SK-N-DZ (cell line): ENCODE results near the gene MELTF.
A peak's percentile ranks its signal among the peaks of the same experiment; 100 is the strongest.

Experiments used
- DNase-seq: peaks from one replicate; pipeline ENCODE4 v3.0.0-alpha.2; 2015; ENCODE audit warnings: low spot score

Gene MELTF

GRCh38 chr3:197027151-197027895 is 2.3 kb downstream of the MELTF start:
- DNase-seq: no peak

DNA sequence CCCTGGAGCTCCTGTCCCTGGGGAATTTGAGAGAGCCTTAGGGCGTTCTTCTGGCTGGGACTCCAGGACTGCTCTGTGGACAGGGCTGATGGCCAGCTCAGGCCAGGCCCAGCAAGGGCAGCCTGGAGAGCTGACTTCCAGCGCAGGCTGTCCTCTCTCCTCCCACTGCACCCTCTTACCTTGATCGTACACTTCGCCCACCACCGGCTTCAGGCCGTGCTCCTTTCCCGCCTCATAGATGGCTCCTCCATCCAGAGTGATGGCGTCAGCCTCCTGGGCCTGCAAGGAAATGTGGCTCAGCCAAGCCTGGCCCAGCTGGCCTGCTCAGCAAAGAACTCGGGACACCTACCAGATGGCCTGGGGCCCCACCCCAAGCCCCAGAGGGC is 3.1 kb downstream of the MELTF start:
- DNase-seq: peak; percentile 63

DNA sequence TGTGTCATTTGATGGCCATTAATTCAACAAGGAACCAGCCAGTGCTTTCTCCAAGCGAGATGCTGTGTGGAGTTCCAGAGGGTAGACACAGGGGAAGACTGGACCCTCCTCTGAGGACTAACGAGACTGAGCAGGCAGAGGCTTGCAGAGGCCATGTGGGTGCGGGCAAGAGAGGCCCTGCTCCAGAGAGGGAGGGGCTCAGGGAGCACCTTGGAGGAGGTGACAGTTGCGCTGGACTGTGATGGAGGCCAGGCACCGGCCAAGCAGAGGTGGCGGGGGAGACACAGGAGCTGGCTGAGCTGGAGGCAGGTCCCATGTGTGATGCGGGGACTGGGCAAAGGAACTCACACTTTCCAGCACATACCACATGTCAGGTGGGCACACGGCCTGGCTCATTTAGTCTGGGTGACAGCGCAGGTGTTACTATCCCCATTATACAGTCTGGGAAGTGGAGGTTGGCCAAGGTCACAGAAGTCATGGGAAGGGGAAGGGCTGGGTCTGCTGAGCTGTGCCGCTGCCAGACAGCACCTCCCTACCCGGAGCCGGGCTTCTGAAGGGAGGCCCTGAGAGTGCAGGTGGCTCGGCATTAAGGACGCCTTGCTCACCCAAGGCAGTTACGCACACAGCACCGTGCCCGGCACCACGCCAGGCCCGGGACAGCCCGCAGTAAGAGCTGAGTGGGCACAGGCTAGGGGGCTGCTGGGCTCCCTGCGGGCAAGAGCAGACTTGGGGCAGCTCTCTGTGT is 3.7 kb downstream of the MELTF start:
- peak; percentile 75 for DNase-seq

- no peak for DNase-seq
Observed at GRCh38 chr3:197024881-197025735, 4.5 kb downstream of the MELTF start.

DNA sequence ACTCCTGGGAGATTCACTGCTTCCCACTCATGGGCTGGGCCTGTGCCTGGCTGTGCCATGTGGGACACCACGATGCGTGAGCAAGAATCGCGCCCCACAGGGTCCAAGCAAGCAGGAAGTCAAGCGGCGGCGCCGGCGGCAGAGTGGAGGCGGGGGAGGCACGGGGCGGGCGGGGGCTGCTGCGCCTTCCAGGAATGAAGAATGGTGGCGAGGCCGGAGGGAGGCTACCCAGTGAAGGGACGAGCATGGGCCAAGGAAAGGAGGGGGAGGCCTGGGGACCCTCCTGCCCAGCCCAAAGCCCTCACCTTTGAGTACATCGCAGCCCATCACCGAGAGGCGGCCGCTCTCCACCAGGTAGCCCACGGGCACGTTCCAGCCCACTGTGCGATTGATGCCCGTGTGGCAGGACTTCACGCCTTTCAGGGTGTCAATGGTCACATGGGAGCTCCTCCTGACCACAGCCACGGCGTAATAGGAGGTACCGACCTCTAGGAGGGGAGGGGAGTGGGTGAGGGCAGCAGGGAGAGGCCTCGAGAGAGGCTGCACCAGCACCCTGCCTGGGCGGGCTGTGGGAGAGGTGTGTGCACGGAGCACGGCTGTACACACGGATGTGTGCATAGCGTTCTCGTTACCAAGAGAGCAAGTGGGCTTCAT is 5.5 kb downstream of the MELTF start:
- DNase-seq: no peak

DNA sequence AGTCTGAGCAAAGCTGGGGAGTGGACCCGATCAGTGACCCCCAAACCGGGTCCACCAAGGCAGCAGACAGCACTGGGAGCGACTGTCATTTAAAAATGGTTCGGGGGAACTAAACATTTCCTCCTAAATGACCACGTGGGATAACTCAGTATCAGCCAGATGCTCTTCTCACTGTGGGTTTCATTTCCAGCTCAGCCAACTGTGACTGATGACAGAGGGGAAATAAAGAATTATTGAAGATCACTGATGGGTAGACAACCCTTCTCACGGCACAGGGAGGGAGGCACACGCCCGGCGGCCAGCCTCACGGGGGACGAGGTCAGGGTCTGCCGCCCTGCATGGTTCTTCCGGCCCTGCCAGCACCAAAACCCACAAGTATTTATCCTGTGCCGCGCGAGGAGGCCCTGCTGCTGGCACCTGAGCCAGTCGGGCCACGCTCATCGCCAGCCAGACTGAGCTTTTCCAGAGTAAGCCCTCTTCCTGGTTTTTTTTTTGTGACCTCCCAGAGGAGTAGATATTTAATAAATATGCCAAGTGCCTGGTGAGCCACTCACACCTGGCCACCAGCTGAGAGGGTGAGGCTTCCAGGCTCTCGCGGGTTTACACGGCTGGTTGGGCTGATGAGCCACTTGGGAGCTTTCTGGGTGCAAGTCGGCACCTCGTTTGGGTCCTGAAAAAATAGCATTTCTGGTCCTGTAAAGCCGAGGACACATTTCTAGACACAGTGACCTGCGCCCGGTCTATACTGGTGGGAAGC is 6.2 kb downstream of the MELTF start:
- no peak for DNase-seq

DNA sequence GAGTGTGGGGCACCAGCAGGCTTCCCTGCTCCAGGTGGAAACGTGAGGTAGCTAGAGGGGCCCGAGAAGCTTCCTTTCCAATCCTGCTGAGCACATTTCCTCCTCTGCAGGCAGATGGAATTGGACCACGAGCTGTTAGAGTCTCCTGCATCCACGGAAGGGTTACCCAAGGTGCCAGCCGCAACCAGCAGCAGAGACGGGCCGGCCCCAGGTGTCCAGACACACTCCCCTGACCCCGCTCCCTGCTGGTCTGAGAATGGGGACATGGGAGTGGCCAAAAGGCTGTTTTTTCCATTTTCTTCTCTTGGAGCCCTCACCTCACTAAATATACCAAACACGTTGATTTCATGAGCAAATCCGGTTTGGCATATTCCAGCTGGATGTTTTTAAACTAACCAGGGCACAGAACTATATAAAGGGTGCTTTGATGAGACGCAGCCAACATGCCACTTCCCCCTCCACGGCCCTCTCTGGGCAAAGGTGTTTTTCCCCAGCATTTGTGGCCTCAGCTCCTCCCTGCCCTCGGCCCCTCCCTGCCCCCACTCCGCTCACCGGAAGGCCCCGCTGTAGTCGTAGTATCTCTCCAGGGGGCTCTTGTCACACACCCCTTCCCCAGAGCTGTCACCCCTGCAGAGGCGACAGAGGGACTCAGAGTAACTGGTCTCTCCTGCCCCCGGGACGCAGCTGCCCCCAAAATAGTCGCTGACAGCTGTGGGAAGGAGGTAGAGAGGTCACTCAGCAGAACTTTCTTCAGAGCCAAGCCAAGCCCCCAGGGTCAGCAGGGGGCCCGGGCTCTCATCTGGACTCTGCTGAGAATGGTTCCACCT is 7.0 kb downstream of the MELTF start:
- no peak for DNase-seq

- DNase-seq: no peak
Observed at GRCh38 chr3:197021729-197022404, 7.8 kb downstream of the MELTF start.

DNA sequence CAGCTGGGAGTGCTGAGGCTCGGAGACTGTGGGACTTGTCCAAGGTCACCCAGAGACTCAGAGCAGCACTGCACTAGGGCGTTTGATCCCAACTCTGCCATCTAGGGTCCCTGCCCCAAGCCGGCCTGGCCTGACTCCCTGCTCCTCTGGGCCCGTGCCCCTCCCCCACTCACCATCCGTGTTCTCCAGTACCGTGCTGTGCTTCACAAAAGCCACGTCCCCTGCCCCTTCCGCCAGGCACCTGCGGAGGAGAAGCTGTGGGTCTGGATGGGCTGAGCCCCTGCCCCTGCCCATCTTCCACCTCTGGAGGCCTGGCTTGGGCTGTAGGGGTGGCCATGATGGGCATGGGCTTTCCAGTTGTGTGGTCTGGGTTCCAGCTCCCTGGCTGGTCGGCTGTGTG is 8.4 kb downstream of the MELTF start:
- DNase-seq: no peak

DNA sequence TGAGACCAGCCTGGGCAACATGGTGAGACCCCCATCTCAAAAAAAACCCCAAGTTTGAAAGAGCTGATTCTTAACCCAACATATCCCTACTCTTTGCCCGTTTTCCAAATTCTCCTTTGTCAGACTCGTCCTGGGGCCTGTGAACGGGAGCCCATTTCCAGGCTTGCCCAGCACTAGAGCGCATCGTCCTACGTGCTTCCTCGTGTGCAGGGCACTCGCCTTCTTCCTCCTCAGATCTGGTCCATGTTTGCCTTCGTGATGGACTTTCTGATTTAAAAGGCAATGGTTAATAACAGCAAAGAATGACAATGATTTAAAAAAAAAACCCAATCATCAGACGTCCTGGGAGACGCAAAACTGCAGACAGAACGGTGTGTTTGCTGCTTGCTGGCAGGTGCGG is 10.1 kb downstream of the MELTF start:
- no peak for DNase-seq

GRCh38 chr3:197019021-197019420 is 10.6 kb downstream of the MELTF start:
- DNase-seq: no peak

- no peak for DNase-seq
Observed at GRCh38 chr3:197017003-197017402, 12.6 kb downstream of the MELTF start.

DNA sequence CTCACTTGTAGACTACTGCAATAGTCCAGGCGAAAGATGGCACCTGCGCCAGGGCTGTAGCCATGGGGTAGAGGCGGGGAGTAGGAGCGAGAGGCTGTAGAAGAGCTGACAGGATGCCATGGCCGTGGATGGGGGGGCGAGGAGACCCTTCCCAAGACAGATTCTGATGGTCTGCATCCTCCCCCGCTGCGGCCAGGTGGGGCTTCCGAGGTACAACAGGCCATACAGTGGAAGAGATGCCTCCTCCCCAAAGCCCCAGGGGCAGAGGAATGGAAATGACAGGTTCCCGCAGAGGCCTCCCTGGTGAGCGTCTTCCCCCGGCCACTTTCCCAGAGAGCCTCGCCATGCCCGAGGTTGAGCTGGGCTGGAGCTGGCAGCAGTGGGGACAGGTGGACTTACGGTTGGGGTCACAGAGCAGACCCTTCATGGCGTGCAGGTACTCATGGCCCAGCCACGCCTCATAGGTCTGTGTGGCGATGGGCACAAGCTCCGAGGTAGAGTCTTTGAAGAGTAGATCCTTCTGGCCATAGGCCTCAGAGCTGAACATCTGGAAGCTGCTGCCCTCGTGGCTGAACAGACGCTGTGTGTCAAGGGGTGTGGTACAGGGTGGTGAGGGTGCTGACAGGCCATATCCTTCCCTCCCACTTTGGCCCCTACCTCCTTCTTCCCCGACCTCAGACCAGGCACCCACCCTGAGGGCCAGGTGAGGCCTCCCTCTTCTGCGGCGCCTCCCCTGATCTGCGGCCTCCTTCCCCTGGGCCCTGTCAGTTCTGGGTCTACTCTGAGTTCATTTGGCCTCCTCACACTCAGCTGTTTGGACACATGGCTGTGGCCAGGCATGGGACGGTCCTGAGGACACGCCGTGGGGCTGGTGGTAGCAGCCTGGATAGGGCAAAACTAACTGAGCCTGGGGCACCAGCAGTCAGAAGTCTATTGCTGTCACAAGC is 13.6 kb downstream of the MELTF start:
- no peak for DNase-seq

DNA sequence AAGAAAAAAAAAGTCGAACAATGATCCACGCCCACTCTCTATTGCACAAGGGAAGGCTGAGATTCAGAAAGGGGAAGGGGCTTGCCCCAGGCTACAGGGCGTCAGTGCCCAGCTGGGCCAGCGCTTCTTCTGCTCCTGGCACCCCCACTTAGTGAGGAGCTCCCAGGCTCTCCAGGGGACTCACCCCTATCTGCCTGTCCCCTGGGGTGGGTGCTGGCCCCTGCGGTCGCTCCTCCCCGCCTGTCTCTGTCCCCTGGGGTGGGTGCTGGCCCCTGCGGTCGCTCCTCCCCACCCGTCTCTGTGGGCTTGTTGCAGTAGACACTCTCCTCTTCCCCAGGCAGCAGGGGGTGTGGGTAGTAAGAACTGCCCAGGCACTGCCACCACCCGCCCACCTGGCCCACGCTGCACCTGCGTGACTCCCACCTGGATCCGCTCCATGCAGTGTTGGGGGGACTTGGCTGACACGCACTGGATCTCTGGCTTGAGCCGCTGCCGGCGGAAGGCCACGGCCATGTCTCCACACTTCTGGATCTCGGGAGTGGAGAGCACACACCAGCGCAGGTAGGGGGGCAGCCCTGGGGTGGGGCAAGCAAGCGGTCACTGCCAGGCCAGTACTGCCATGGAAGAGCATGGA is 14.6 kb downstream of the MELTF start:
- no peak for DNase-seq

DNA sequence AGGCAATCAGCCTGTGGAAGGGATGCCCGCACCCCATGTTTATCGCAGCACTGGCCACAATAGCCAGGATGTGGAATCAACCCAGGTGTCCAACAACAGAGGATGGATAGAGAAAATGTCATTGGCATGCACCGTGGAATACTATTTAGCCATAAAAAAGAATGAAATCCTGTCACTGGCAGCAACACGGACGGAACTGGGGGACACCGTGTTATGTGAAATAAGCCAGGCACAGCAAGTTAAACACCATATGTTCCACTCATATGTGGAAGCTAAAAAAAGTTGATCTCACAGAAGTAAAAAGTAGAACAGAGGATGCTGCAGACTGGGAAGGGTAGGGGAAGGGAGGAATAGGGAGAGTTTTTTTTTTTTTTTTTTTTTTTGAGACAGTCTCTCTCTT is 15.6 kb downstream of the MELTF start:
- DNase-seq: no peak

DNA sequence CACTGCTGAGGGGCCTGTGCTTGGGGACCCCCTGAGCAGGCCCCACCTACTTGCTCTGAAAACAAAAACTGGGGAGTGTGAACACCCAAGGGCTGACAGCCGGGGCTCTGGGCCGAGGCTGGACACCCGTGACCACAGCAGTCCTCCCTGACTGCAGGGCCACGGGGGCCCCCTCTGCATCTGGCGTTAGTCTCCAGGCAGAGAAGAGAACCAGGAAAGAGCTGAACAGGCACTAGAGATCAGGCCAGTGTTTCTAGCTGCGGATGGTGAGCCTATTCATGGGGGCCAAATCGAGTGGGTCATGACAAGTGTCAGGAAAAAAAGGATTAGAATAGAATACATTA is 17.1 kb downstream of the MELTF start:
- DNase-seq: no peak

DNA sequence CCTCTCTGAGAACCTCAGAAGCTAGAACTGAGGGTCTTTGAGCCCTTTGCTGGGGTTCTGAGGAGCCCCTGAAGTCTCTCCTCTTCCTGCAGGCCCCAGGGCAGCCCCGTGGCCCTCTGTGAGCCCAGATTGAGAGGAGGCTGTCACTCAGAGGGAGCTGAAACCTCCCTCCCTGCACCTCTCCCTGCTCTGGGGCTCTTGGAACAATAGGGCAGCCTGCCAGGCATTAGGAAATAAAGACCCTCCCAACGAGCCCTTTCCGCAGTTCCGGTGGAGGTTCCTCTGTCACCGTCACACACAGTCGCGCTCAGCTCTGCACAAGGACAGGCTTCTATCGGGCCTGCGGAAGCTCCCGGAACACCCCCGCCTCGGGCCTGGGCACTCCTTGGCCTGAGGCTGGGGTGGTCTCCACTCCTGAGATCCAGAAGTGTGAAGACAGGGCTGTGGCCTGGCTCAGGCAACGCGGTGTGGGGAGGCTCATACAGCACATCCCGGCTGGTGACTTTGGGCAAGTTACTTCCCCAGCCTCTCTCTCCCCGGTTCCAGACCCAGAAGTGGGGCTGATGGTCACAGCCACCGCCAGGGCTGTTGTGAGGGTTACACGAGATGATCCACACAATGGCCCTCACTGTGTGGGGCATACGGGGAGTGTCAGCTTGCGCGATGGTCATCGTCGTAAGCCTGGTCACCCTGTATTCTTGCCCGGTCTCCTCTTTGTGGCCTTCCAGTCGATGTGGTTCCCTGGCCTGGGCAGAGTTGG is 17.7 kb downstream of the MELTF start:
- DNase-seq: no peak
